HUES6 (cell line): Measurements from ENCODE around the gene PPM1F.

Source experiments
- H3K27ac ChIP-seq: 2 replicates; pipeline ENCODE4 v1.7.0; 2013; ENCODE audit warnings: low read depth, mild to moderate bottlenecking, low read length, inconsistent platforms
- H3K27me3 ChIP-seq: 2 replicates; pipeline ENCODE4 v1.6.1; 2013; ENCODE audit warnings: low read length; ENCODE audit not compliant: control insufficient read depth, insufficient read depth
- H3K36me3 ChIP-seq: 2 replicates; pipeline ENCODE4 v1.6.1; 2013; ENCODE audit warnings: low read length; ENCODE audit not compliant: control insufficient read depth, insufficient read depth
- H3K4me1 ChIP-seq: 2 replicates; pipeline ENCODE4 v1.6.1; 2013; ENCODE audit warnings: low read length; ENCODE audit not compliant: control insufficient read depth, insufficient read depth
- H3K4me3 ChIP-seq: 2 replicates; pipeline ENCODE4 v1.5.1; 2013; ENCODE audit warnings: low read depth, low read length
- H3K9ac ChIP-seq: one replicate; pipeline ENCODE4 v1.6.1; 2013; ENCODE audit warnings: mild to moderate bottlenecking, low read length
- H3K9me3 ChIP-seq: 2 replicates; pipeline ENCODE4 v1.6.1; 2013; ENCODE audit warnings: low read depth, low read length; ENCODE audit not compliant: control insufficient read depth, insufficient read depth

The PPM1F gene

DNA sequence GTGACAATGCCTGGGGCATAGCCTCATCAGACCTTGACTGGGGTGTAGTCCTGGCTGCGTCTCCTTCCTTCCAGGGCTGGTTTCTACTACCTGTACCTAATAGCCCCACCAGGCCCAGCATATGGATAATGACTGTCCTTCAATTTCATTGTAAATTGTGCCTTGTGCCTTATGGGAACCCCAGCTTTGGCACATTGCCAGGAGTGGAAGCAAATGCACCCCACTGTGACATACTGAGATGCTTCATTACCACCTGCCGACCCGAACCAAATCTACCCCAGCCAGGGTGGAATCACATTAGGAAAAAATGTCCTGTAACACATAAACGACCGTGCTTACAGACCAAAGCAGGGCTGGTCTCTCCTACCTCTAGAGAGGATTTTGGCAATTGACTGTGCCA, 22.6 kb upstream of the PPM1F start:
- H3K27ac ChIP-seq, result no peak overlapping the region
- H3K4me1 ChIP-seq, result no peaks in the 10 kb centered on the region
- H3K27me3 ChIP-seq, result no peaks in the 10 kb centered on the region
- H3K4me3 ChIP-seq, result no peak overlapping the region
- peaks cover 68% of the 10 kb centered on the region for H3K36me3 ChIP-seq
- no peak overlapping the region for H3K9ac ChIP-seq
- no peaks in the 10 kb centered on the region for H3K9me3 ChIP-seq

DNA sequence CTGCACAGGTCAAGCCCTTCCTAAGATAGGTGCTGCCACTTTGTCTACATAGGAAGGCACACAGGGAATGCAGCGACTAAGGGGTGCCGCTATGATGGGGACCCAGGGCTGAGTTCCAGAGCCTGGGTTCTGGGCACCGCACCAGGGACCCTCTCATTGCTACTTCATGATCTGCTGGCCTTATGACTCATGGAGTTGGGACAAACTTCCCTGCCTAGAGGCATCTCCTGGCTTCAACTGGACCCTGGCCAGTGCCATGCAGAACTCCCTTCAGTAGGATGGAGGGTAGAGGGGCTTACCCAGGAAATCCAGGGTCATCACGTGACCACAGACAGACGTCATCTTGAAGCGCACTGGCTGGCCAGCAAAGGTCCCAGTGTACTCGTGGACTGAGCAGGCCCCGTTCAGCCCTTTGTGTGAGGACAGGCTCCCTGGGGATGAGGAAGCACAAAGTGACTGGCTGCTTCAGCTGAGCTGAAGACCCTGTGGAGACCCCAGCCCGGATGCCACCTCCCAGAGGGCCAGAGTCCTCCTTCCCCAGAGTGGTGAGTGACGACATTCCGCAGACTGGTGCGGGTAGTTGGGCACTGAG, 21.5 kb upstream of the PPM1F start:
- Histone ChIP-seq H3K9ac (no peak overlapping the region), H3K27me3 (no peaks in the 10 kb centered on the region), H3K9me3 (no peaks in the 10 kb centered on the region), H3K4me3 (no peak overlapping the region), H3K4me1 (no peaks in the 10 kb centered on the region), H3K36me3 (peaks cover 76% of the 10 kb centered on the region), H3K27ac (no peak overlapping the region)

DNA sequence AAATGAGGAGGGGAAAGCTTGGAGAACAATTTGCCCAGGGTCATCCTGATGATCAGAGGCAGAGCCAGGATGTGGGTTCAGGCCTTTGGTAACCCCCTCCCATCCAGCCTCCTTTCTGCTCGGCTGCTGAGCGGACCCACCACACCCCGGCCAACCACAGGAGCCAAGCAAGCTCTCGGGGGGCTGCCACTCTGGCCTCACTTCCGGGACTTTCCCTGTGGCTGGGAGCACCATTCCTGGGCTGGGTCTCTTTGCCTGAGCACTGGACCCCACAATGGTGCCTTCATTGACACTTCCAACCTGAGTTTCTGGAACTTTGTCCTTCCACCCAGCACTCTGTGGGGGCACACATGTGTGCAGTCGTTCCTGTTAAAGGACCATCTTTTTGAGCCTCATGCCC, 20.2 kb upstream of the PPM1F start:
- Histone ChIP-seq H3K4me3 (no peak overlapping the region), H3K9ac (no peak overlapping the region), H3K27ac (no peak overlapping the region), H3K36me3 (peaks cover 82% of the 10 kb centered on the region), H3K4me1 (no peaks in the 10 kb centered on the region), H3K9me3 (no peaks in the 10 kb centered on the region), H3K27me3 (no peaks in the 10 kb centered on the region)

DNA sequence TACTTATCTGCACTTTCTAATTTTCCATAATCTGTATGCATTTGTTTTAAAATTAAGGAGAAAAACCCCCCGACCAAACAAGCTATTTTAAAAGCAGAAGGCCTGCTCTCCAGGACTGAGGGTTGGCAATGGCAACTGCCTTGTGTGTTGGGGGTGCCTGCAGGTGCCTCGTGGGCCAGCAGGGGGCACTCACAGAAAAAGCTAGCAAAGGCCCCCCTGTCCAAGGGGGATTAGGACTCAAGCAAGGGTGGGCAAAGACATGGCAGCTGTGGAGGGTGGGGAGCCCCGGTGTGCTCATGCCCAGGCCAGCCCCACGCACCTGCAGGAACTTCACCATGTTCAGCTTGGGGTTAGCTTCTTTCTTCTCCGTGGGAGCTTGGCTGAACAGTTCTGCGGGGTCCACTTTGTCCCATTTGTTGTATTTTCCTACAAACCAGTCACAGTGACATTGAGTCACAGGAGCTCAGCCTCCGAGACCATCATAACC, 19.7 kb upstream of the PPM1F start:
- Histone ChIP-seq H3K9me3 (no peaks in the 10 kb centered on the region), H3K4me3 (no peak overlapping the region), H3K27me3 (no peaks in the 10 kb centered on the region), H3K36me3 (peaks cover 87% of the 10 kb centered on the region), H3K27ac (no peak overlapping the region), H3K4me1 (no peaks in the 10 kb centered on the region), H3K9ac (no peak overlapping the region)

DNA sequence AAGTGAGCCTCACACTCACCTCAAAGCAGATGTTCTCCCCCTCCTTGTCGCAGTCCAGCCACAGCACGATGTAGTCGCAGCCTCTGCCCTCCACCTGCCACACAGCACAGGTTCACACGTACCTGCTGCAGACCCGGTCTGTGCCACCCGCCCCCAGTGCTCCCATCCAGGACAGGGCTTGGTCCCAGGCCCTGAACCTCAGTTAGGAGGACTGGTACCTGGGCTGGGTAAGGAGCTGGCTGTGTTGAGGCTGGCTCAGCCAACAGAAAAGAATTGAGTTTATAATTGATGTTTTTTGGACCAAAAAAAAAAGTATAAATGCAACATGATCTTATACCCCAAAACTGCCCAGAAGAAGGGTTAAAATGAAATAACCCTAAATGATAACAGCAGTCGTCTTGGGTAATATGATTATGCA, 19.2 kb upstream of the PPM1F start:
- Histone ChIP-seq H3K27me3 (no peaks in the 10 kb centered on the region), H3K27ac (no peak overlapping the region), H3K36me3 (peaks cover 91% of the 10 kb centered on the region), H3K4me3 (no peak overlapping the region), H3K9me3 (no peaks in the 10 kb centered on the region), H3K9ac (no peak overlapping the region), H3K4me1 (no peaks in the 10 kb centered on the region)

DNA sequence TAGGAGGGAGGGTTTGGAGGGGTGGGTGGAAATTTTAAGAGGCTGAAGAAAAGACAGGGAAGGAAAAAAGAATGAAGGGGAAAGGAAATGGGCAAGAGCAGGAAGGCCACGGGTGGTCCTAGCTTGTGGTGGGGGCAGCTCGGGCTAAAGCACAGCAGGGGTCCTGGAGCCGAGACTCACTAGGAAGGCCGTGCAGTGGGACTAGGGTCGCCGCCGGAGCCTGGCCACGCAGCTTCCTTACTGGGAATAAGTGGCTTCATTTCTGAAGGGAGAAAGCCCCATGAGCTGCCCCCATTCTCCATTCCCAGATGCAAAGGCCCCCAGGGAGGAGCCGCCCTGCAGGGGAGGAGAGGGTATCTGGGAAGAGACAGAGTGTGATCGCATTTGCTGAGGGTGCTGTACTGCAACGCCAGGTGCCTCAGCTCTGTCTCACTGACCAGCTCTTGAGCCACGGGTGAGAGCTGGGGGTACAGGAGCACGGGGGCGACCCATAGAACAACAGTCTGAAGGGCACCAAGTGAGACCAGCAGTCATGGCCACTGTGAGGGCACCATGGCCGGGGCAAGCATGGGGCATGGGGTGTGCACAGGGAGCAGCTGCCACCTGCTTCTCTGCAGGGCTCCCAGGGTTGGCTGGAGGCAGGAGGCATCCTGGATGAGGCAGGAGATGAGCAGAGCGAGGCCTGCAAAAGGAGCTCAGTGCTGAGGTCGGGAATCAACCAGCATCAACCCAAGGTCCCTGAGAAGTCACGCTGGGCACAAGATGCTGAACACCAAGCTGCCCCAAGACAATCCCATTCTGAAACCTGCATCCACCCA, 18.4 kb upstream of the PPM1F start:
- Histone ChIP-seq H3K9me3 (no peaks in the 10 kb centered on the region), H3K4me3 (no peak overlapping the region), H3K27me3 (no peaks in the 10 kb centered on the region), H3K4me1 (no peaks in the 10 kb centered on the region), H3K36me3 (peaks cover 95% of the 10 kb centered on the region), H3K9ac (peak overlapping the region; percentile 17), H3K27ac (no peak overlapping the region)

DNA sequence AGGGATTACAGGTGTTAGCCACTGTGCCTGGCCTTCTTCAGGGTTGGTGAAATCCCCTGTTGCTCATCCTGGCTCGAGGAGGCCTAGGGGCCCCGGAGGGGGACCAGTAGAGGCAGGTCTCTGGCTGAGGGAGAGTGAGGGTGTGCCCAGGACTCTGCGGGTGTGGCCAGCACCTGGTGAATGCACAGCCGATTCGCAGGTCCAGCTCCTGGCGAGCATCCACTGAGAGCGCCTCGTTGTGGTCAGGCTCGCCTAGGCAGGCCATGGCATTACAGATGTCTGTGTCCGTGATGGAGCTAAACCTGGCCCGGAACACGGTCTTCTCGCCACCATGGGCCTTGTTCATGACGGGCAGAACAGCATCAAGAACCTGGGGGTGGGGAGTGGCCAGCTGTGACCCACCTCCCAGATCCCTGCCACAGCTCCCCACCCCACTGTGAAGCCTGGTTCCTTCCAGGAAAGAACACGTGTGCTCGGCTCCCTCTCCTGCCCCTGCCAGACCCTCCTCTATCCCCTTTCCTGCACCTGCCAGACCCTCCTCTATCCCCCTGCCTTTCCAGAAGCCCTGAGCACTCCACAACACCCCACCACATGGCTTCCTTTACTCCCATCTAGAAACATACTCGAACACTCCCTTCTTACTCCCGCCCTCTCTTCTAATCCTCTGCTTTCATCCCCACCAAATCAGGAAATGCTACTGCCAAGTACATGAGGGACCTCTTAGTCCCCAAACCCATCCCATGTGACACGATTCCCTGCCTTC, 17.6 kb upstream of the PPM1F start:
- Histone ChIP-seq H3K36me3 (peaks cover 96% of the 10 kb centered on the region), H3K27ac (no peak overlapping the region), H3K9ac (no peak overlapping the region), H3K4me1 (no peaks in the 10 kb centered on the region), H3K9me3 (no peaks in the 10 kb centered on the region), H3K27me3 (no peaks in the 10 kb centered on the region), H3K4me3 (no peak overlapping the region)

DNA sequence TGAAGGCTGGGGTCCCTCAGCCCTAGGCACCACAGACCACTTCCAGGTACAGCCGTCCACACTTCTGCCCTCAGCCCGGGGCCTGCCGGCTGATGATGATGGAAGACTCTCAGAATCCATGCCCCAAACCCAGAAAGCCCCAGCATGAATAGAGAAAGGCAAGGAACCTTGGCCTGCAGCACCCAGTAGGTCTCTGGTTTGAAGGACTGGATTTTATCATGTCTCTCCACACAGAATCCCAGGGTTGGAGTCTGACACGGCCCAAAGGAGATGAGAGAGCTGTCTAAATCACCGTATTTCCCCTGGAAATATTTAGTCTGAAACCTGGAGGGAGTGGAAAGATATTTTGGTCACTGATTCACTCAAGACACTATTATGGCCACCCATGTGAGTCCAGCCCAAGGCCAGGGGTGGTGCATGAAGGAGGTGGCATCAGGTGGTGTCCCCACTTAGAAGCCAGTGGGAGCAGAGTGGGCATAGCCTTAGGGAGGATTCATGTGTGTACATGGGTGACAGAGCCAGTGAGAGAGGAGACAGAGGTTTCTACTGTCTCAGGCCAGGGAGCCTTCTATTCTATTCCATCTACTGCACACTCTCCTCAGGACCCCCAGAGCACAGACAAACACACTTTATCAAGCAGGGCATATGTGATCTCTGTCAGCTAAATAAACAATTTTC, 15.9 kb upstream of the PPM1F start:
- Histone ChIP-seq H3K4me3 (no peak overlapping the region), H3K27ac (no peak overlapping the region), H3K36me3 (peaks cover 96% of the 10 kb centered on the region), H3K9ac (no peak overlapping the region), H3K27me3 (no peaks in the 10 kb centered on the region), H3K4me1 (no peaks in the 10 kb centered on the region), H3K9me3 (no peaks in the 10 kb centered on the region)

DNA sequence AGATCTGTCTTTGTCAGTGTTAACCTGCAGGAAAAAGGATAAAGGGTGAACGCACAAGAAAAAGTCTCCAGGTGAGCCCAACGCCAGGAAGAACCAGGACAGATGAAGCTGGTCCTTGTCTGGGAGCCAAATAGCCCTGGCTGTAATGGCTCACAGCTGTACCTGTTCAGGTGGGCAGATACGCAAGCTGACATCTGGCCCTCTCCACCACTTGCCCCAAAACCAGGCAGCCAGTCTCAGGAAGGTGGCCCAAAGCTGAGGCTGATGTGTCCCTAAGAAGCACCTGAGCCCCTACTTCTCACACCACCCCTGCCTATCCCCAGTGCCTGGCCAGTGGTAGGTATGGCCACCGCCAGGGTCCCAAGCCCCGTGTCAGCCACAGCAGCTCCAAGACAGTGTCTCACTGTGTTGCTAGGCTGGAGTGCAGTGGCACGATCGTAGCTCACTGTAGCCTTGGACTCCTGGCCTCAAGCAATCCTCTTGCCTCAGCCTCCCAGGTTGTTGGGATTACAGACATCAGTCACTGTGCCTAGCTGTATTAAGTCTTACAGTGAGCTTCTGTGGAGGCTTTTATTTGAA, 15.1 kb upstream of the PPM1F start:
- H3K4me3 ChIP-seq, result no peak overlapping the region
- no peaks in the 10 kb centered on the region for H3K27me3 ChIP-seq
- H3K9me3 ChIP-seq, result no peaks in the 10 kb centered on the region
- no peak overlapping the region for H3K9ac ChIP-seq
- no peaks in the 10 kb centered on the region for H3K4me1 ChIP-seq
- H3K36me3 ChIP-seq, result peaks cover 95% of the 10 kb centered on the region
- H3K27ac ChIP-seq, result no peak overlapping the region

DNA sequence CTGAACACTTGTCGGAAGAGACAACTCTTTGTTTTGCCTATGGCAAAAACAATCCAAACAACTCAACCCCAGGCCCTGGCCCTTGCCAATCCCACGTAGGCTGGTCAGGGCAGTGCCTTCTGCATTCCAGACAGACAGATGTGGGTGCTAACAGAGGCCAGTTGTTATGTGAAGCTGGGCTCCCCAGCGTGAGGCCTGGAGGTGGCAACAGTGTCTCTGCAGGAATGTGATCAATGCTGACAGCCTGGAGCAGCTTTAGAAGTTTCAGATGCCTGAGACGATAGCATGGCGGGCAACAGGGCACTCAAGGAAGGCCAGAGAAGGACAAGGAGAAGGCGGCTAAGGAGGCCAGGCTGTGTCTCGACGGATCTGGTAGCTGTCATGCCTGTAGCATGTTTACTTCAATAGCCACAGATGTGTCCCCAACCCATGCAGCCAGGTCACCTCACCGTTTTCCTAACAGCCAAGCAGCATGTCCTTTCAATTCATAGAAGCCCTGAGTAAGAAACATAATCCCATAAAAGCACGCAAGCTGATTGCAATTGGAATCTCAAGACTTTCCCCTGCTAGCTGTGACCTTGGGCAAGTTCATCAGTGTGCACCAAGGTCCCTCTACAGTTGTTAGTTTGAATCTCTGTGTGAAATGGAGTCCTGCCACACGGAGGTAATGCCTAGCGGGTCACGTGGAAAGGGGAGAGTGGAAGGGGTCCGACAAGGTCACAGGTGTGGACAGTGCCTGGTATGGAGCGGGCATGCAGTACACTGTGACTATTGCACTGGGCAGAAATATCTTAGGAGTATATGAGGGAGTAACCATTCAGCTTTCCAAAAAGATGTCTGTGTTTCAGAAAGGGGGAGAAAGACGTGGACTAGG, 14.2 kb upstream of the PPM1F start:
- H3K36me3 ChIP-seq, result peaks cover 96% of the 10 kb centered on the region
- no peak overlapping the region for H3K9ac ChIP-seq
- H3K27ac ChIP-seq, result no peak overlapping the region

More for the DNA sequence above, 14.2 kb upstream of the PPM1F start:
- no peaks in the 10 kb centered on the region for H3K4me1 ChIP-seq
- H3K27me3 ChIP-seq, result no peaks in the 10 kb centered on the region
- H3K4me3 ChIP-seq, result no peak overlapping the region
- H3K9me3 ChIP-seq, result no peaks in the 10 kb centered on the region
